OCI-LY3 (cell line): ENCODE measurements around the gene PTPN5.

ENCODE experiments used
- EZH2phosphoT487 ChIP-seq: fragments of 200-600 bp; shearing (Covaris generic); IDR thresholded peaks from 2 replicates; pipeline ENCODE4 v1.6.1; 2018; ENCODE audit warnings: antibody characterized with exemption, mixed run types, low read depth
- TF ChIP-seq, protein P1 (sequence below): fragments of 200-600, 300-600 bp; sonication (generic); IDR thresholded peaks from 2 replicates; pipeline ENCODE4 v1.5.1; 2014; ENCODE audit warnings: antibody characterized with exemption, low read length, low read depth

DNA sequence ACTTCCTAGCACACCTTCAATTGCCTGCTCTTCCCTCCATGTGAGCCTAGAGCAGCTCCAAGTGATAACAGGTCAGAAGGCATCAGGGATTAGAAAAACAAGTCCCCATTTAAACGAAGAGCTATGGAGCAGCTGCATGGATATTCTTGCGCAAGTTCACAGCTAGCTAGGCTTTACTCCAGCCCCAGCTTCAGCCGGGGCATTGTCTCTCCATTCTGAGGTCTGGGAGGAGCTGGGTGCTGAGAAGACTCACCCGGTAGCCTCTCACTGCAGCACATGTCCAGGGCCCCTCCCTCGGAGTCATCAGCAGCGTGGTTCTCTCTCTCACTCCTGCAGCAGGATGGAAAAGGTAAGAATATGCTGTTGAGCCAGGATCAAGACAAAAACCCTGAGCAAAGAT is 26.0 kb downstream of the PTPN5 start:
- TF ChIP-seq, protein P1, sequence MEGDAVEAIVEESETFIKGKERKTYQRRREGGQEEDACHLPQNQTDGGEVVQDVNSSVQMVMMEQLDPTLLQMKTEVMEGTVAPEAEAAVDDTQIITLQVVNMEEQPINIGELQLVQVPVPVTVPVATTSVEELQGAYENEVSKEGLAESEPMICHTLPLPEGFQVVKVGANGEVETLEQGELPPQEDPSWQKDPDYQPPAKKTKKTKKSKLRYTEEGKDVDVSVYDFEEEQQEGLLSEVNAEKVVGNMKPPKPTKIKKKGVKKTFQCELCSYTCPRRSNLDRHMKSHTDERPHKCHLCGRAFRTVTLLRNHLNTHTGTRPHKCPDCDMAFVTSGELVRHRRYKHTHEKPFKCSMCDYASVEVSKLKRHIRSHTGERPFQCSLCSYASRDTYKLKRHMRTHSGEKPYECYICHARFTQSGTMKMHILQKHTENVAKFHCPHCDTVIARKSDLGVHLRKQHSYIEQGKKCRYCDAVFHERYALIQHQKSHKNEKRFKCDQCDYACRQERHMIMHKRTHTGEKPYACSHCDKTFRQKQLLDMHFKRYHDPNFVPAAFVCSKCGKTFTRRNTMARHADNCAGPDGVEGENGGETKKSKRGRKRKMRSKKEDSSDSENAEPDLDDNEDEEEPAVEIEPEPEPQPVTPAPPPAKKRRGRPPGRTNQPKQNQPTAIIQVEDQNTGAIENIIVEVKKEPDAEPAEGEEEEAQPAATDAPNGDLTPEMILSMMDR: no peak
- TF ChIP-seq EZH2phosphoT487: no peak
